Nucleus accumbens (tissue), 56 donors: ENCODE measurements around the gene RPRML.
"Not testable (repeated sequence)": the region's sequence is repeated elsewhere in the genome, so short reads cannot be mapped to it uniquely, and the experiment has no call there.

Experiments used
- DNase-seq, 56 donors: peaks; one replicate each; lab custom pipeline; 2025; lab: John Stamatoyannopoulos, UW

RPRML gene

GRCh38 chr17:46979147-46979863, at the start of gene RPRML:
Gene RPRML (minus strand): TSS chr17:46979253. CDS start chr17:46979007, 246 bp downstream.
- peak in 23 of 56 donors; percentile 4 to 69 (median 36) for DNase-seq

GRCh38 chr17:47016966-47017365, 37.9 kb upstream of the RPRML start:
- DNase-seq: not testable (repeated sequence)

GRCh38 chr17:47013341-47013740, 34.3 kb upstream of the RPRML start:
- DNase-seq: no peak

- no peak for DNase-seq
Observed at GRCh38 chr17:47012457-47012856, 33.4 kb upstream of the RPRML start.

- DNase-seq: no peak
Observed at GRCh38 chr17:47009759-47010594, 30.9 kb upstream of the RPRML start.

- no peak for DNase-seq
Observed at GRCh38 chr17:47004906-47005305, 25.9 kb upstream of the RPRML start.

- DNase-seq: not testable (repeated sequence)
Observed at GRCh38 chr17:47003864-47004263, 24.8 kb upstream of the RPRML start.

GRCh38 chr17:46995841-46996571, 17.0 kb upstream of the RPRML start:
- DNase-seq: no peak

GRCh38 chr17:46994993-46995392, 15.9 kb upstream of the RPRML start:
- DNase-seq: no peak

GRCh38 chr17:46991617-46992016, 12.6 kb upstream of the RPRML start:
- no peak for DNase-seq

- no peak for DNase-seq
Observed at GRCh38 chr17:46989637-46990431, 10.8 kb upstream of the RPRML start.

GRCh38 chr17:46987927-46988326, 8.9 kb upstream of the RPRML start:
- DNase-seq: not testable (repeated sequence)

- no peak for DNase-seq
Observed at GRCh38 chr17:46986366-46986765, 7.3 kb upstream of the RPRML start.

GRCh38 chr17:46984892-46985291, 5.8 kb upstream of the RPRML start:
- DNase-seq: no peak

GRCh38 chr17:46984341-46984740, 5.3 kb upstream of the RPRML start:
- no peak for DNase-seq

GRCh38 chr17:46983782-46984181, 4.7 kb upstream of the RPRML start:
- DNase-seq: no peak

- no peak for DNase-seq
Observed at GRCh38 chr17:46982577-46982976, 3.5 kb upstream of the RPRML start.

- DNase-seq: no peak
Observed at GRCh38 chr17:46978489-46979146, 435 bp downstream of the RPRML start.

GRCh38 chr17:46977750-46978488, 1.1 kb downstream of the RPRML start:
- DNase-seq: peak in 3 of 56 donors; percentile 17 to 49 (median 23)
